CD14-positive monocyte (primary cell): ENCODE measurements around the gene SCN10A. TPM values are rescaled to one million over a fixed set of nuclear protein-coding genes. Genes with fewer than 3 reads are reported as not detected.

Experiments
- DNase-seq, 3 donors: peaks; one replicate each; pipeline ENCODE4 v3.0.0-alpha.2; 2011 to 2022
- H2AFZ ChIP-seq: 2 replicates; pipeline ENCODE4 v1.6.0; 2012; ENCODE audit warnings: mild to moderate bottlenecking, low read depth, low read length, inconsistent platforms; ENCODE audit not compliant: insufficient read depth, poor library complexity, severe bottlenecking
- H3K27ac ChIP-seq, 2 donors: 1 replicate in 1 of 2; 2 replicates in 1 of 2; pipeline ENCODE4 v1.5.1; 2012 to 2013; ENCODE audit warnings: low read length in 2 of 2, control low read depth in 1 of 2, inconsistent platforms in 1 of 2, low read depth in 1 of 2, mild to moderate bottlenecking in 1 of 2
- H3K27me3 ChIP-seq, 2 donors: one replicate each; pipeline versions ENCODE4 v1.6.0 to v1.6.1; 2011 to 2013; ENCODE audit warnings: low read length in 2 of 2; ENCODE audit not compliant: control insufficient read depth in 2 of 2, insufficient read depth in 2 of 2
- H3K36me3 ChIP-seq, 2 donors: replicated peaks in 1 of 2; 1 replicate in 1 of 2; 2 replicates in 1 of 2; pipeline versions ENCODE4 v1.5.1 to v1.6.1; 2012 to 2013; ENCODE audit warnings: low read length in 2 of 2, control low read depth in 1 of 2, inconsistent platforms in 1 of 2, mild to moderate bottlenecking in 1 of 2; ENCODE audit not compliant: insufficient read depth in 2 of 2, control insufficient read depth in 1 of 2
- H3K4me1 ChIP-seq, 2 donors: 1 replicate in 1 of 2; 2 replicates in 1 of 2; pipeline versions ENCODE4 v1.5.1 to v1.6.1; 2012 to 2013; ENCODE audit warnings: low read length in 2 of 2, control low read depth in 1 of 2, inconsistent platforms in 1 of 2, mild to moderate bottlenecking in 1 of 2, moderate library complexity in 1 of 2; ENCODE audit not compliant: insufficient read depth in 2 of 2, control insufficient read depth in 1 of 2
- H3K4me2 ChIP-seq: replicated peaks from 2 replicates; pipeline ENCODE3; 2012; ENCODE audit warnings: low read length, moderate library complexity, mild to moderate bottlenecking; ENCODE audit not compliant: poor library complexity, severe bottlenecking; ENCODE audit errors: extremely low read depth
- H3K4me3 ChIP-seq, 3 experiments: fragments of 200-600 bp in 1 of 3; sonication (generic) in 1 of 3; replicated peaks in 1 of 3; 1 replicate in 2 of 3; 2 replicates in 1 of 3; pipeline ENCODE4 v1.5.1; 2011 to 2013; ENCODE audit warnings: low read length in 3 of 3, mild to moderate bottlenecking in 3 of 3, control low read depth in 2 of 3, low read depth in 2 of 3, inconsistent platforms in 1 of 3, moderate library complexity in 1 of 3
- H3K79me2 ChIP-seq: 2 replicates; pipeline ENCODE4 v1.6.0; 2012; ENCODE audit warnings: mild to moderate bottlenecking, control low read depth, inconsistent platforms, low read length, moderate library complexity; ENCODE audit not compliant: insufficient read depth
- H3K9ac ChIP-seq: 2 replicates; pipeline ENCODE4 v1.6.0; 2017; ENCODE audit warnings: low read length, mild to moderate bottlenecking; ENCODE audit not compliant: insufficient read depth, poor library complexity, severe bottlenecking
- H3K9me3 ChIP-seq, 2 donors: replicated peaks in 1 of 2; 1 replicate in 1 of 2; 2 replicates in 1 of 2; pipeline versions ENCODE4 v1.5.1 to v1.6.1; 2012 to 2013; ENCODE audit warnings: low read length in 2 of 2, control low read depth in 1 of 2; ENCODE audit not compliant: control insufficient read depth in 1 of 2, insufficient read depth in 1 of 2
- H4K20me1 ChIP-seq: 2 replicates; pipeline ENCODE4 v1.6.0; 2012; ENCODE audit warnings: mild to moderate bottlenecking, low read length, control low read depth, moderate library complexity; ENCODE audit not compliant: insufficient read depth
- H3K27ac Mint-ChIP-seq, 7 donors: one replicate each; pipeline ENCODE4 v1.8.0; 2020; ENCODE audit warnings: mild to moderate bottlenecking in 7 of 7, mixed read lengths in 7 of 7, moderate library complexity in 6 of 7, inconsistent platforms in 2 of 7
- H3K27me3 Mint-ChIP-seq, 3 donors: one replicate each; pipeline ENCODE4 v1.8.0; 2021 to 2022; ENCODE audit warnings: low read depth in 3 of 3, mild to moderate bottlenecking in 3 of 3, mixed read lengths in 3 of 3, moderate library complexity in 3 of 3, inconsistent platforms in 1 of 3
- H3K36me3 Mint-ChIP-seq, 2 donors: one replicate each; pipeline ENCODE4 v1.8.0; 2020; ENCODE audit warnings: mixed read lengths in 2 of 2, inconsistent platforms in 1 of 2, mild to moderate bottlenecking in 1 of 2
- H3K4me1 Mint-ChIP-seq: one replicate; pipeline ENCODE4 v1.8.0; 2020; ENCODE audit warnings: mild to moderate bottlenecking, mixed read lengths
- H3K4me3 Mint-ChIP-seq, 2 donors: one replicate each; pipeline ENCODE4 v1.8.0; 2020; ENCODE audit warnings: mild to moderate bottlenecking in 2 of 2, mixed read lengths in 2 of 2, moderate library complexity in 1 of 2
- H3K9me3 Mint-ChIP-seq, 7 donors: one replicate each; pipeline ENCODE4 v1.8.0; 2020 to 2022; ENCODE audit warnings: mixed read lengths in 7 of 7, mild to moderate bottlenecking in 6 of 7, moderate library complexity in 6 of 7, inconsistent platforms in 2 of 7
- WGBS: methylation state at CpG from one replicate; pipeline ENCODE4 v1.1.5; 2013; ENCODE audit warnings: missing lambda C conversion rate; ENCODE audit not compliant: insufficient coverage; 5-methylcytosine and 5-hydroxymethylcytosine counted together
- intact Hi-C, 2 donors: fragments of 100-400 bp; cut with micrococcal nuclease; formaldehyde crosslinking; loops; one replicate each; pipeline versions ENCODE4 v1.15.0 to v1.15.1; 2023
- polyA plus RNA-seq, 3 donors: library from polyadenylated mRNA; depleted of rRNA in 1 of 3; unstranded in 2 of 3; stranded (reverse) in 1 of 3; fragments of 300-500 nt in 2 of 3; fragments of >200 nt in 1 of 3; fragmentation: Illumina TruSeq in 2 of 3; gene quantifications; 1 replicate in 2 of 3; 2 replicates in 1 of 3; pipeline ENCODE4 v1.2.3, GENCODE V29; 2012 to 2021
- TF ChIP-seq, protein P1 (sequence below): fragments of 200-600 bp; IDR thresholded peaks from one replicate; pipeline ENCODE4 v1.8.0; 2022; ENCODE audit warnings: antibody characterized with exemption, mild to moderate bottlenecking

Gene SCN10A
- polyA plus RNA-seq, 3 donors: not detected

DNA sequence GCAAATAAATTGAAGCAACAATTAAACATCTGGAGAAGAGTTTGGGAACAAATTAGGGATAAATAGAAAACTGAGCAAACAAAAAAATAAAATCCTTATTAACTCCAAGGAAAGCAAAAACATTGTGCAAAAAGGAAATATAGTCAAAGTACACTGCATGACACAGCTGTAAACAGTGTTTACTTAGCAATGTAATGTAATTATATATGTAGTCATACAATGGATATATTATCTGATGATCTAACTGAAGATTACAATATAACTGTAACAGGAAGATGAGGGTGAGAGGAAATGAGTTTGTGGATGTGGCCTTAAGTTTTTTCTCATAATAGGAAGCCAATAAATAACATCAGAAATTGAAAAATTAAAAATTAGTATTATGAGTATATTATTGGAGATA is 42.5 kb downstream of the SCN10A start:
- no peaks in the 10 kb centered on the region for H3K36me3 Mint-ChIP-seq
- H3K27me3 Mint-ChIP-seq: peaks cover 0 to 4% (median 0%) of the 10 kb centered on the region in 3 donors
- Histone ChIP-seq H3K27ac (no peak overlapping the region), H3K36me3 (no peaks in the 10 kb centered on the region), H3K79me2 (no peaks in the 10 kb centered on the region), H3K4me1 (no peaks in the 10 kb centered on the region), H4K20me1 (no peaks in the 10 kb centered on the region), H3K4me3 (no peak overlapping the region), H3K9ac (no peak overlapping the region), H3K9me3 (peaks cover 0 to 11% of the 10 kb centered on the region in 2 donors), H3K4me2 (no peak overlapping the region), H2AFZ (no peak overlapping the region), H3K27me3 (no peaks in the 10 kb centered on the region)
- H3K4me3 Mint-ChIP-seq: no peak overlapping the region
- no peak overlapping the region for H3K27ac Mint-ChIP-seq
- H3K9me3 Mint-ChIP-seq: peaks cover 8 to 15% (median 12%) of the 10 kb centered on the region in 7 donors
- TF ChIP-seq, protein P1, sequence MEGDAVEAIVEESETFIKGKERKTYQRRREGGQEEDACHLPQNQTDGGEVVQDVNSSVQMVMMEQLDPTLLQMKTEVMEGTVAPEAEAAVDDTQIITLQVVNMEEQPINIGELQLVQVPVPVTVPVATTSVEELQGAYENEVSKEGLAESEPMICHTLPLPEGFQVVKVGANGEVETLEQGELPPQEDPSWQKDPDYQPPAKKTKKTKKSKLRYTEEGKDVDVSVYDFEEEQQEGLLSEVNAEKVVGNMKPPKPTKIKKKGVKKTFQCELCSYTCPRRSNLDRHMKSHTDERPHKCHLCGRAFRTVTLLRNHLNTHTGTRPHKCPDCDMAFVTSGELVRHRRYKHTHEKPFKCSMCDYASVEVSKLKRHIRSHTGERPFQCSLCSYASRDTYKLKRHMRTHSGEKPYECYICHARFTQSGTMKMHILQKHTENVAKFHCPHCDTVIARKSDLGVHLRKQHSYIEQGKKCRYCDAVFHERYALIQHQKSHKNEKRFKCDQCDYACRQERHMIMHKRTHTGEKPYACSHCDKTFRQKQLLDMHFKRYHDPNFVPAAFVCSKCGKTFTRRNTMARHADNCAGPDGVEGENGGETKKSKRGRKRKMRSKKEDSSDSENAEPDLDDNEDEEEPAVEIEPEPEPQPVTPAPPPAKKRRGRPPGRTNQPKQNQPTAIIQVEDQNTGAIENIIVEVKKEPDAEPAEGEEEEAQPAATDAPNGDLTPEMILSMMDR: no peak
- no peak for DNase-seq
- no peaks in the 10 kb centered on the region for H3K4me1 Mint-ChIP-seq
- intact Hi-C loops: no loop called here

DNA sequence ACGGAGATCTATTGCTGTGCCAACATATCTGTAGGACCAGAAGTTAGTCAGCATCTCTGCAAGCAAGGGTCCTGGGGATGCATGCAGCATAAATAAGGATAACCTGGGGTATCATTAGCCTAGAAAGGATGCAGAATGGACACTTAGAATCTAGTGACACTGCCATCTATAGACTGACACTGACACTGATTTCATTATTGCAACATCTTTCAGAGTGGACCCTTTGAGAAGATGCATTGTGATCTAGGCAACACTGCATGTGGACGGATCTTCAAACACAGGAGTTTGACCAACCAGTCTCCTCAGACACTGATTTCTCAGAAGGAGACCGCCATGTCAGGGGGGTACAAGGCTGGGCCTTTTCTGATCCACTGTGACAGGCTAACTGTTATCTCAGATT is 52.4 kb downstream of the SCN10A start:
- H3K4me3 ChIP-seq: no peak overlapping the region
- H3K27ac ChIP-seq: no peak overlapping the region
- TF ChIP-seq, protein P1: no peak
- peaks cover 2 to 17% (median 4%) of the 10 kb centered on the region in 7 donors for H3K9me3 Mint-ChIP-seq
- no peak overlapping the region for H3K9ac ChIP-seq
- H3K27me3 Mint-ChIP-seq: peaks cover 0 to 6% (median 4%) of the 10 kb centered on the region in 3 donors
- no peak for DNase-seq
- intact Hi-C loops: no loop called here
- WGBS: 100% methylated on average over 2 of the region's 3 CpGs
- no peaks in the 10 kb centered on the region for H3K4me1 Mint-ChIP-seq
- no peak overlapping the region for H3K27ac Mint-ChIP-seq
- no peaks in the 10 kb centered on the region for H3K27me3 ChIP-seq
- H4K20me1 ChIP-seq: no peaks in the 10 kb centered on the region
- H3K36me3 Mint-ChIP-seq: no peaks in the 10 kb centered on the region
- no peak overlapping the region for H3K4me2 ChIP-seq
- no peaks in the 10 kb centered on the region for H3K79me2 ChIP-seq
- H3K36me3 ChIP-seq: no peaks in the 10 kb centered on the region
- H2AFZ ChIP-seq: no peak overlapping the region
- no peak overlapping the region for H3K4me3 Mint-ChIP-seq
- H3K9me3 ChIP-seq: no peaks in the 10 kb centered on the region
- H3K4me1 ChIP-seq: no peaks in the 10 kb centered on the region
